Stomach (tissue), 4 donors: ENCODE results near the gene ARID3A.

Experiments
- EP300 ChIP-seq: sonication (generic); formaldehyde crosslinking; IDR thresholded peaks from one replicate; pipeline ENCODE4 v1.6.1; 2017; ENCODE audit warnings: antibody characterized with exemption
- POLR2A ChIP-seq, 4 donors: fragments of 450-650 bp; IDR thresholded peaks; one replicate each; pipeline ENCODE4 v1.6.1; 2016; ENCODE audit warnings: antibody characterized with exemption in 4 of 4, control low read depth in 2 of 4, mild to moderate bottlenecking in 1 of 4, moderate library complexity in 1 of 4
- POLR2AphosphoS5 ChIP-seq, 3 donors: sonication (generic); formaldehyde crosslinking; IDR thresholded peaks; one replicate each; pipeline ENCODE4 v1.6.1; 2016; ENCODE audit warnings: antibody characterized with exemption in 3 of 3
- TF ChIP-seq, protein P1 (sequence below), 7 experiments: fragments of 450-650 bp in 4 of 7; fragments of 200-600 bp in 3 of 7; sonication (generic) in 3 of 7; IDR thresholded peaks; one replicate each; pipeline ENCODE4 v1.5.1; 2016 to 2019; ENCODE audit warnings: antibody characterized with exemption in 7 of 7, control low read depth in 2 of 7, mild to moderate bottlenecking in 1 of 7

DNA sequence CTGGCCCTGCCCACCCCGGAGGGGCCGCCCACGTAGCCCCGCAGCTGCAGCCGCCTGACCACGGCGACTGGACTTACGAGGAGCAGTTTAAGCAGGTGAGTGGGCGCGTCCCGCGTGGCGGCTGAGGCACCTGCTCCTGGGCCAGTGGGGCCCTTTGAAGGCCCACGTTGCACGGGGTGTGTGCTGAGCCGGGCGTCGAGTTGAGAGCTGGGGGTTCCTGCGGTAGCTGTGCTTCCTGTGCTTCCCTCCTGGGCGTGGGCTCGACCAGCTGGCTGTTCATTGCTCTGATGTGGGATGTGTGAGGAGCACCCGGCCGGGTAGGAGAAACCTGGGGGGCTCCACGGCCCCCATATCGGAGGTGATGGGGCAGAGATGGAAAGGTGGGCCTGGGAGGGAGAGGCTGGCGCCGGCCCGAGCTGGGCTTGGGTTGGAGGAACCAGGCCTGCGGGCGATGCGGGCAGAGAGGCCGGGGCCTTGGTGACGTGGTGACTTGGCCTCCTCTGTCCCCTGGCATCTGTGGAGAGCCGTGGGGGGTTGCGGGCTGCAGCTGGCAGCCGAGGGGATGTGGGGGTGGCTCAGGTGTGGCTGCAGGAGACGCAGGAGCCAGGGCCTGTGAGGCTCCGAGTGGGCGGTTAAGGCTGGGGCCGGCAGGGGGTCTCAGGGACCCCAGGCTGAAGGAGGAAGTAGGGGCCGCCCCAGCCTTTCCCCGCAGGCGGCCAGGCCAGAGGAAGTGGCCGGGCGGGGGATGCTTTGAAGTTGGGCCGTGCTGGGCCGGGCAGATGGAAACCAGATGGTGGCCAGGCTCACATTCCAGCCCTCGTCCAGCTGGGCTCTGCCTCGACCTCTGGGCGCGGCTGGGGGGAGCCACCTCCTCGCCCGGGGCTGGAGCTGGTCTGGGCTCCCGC is 7.1 kb downstream of the ARID3A start:
- TF ChIP-seq POLR2A (IDR thresholded peaks at IDR 0.05) (no peak), POLR2AphosphoS5 (IDR thresholded peaks at IDR 0.05) (peak; percentile 70 to 77 (median 76)), EP300 (no peak)
- TF ChIP-seq, protein P1, sequence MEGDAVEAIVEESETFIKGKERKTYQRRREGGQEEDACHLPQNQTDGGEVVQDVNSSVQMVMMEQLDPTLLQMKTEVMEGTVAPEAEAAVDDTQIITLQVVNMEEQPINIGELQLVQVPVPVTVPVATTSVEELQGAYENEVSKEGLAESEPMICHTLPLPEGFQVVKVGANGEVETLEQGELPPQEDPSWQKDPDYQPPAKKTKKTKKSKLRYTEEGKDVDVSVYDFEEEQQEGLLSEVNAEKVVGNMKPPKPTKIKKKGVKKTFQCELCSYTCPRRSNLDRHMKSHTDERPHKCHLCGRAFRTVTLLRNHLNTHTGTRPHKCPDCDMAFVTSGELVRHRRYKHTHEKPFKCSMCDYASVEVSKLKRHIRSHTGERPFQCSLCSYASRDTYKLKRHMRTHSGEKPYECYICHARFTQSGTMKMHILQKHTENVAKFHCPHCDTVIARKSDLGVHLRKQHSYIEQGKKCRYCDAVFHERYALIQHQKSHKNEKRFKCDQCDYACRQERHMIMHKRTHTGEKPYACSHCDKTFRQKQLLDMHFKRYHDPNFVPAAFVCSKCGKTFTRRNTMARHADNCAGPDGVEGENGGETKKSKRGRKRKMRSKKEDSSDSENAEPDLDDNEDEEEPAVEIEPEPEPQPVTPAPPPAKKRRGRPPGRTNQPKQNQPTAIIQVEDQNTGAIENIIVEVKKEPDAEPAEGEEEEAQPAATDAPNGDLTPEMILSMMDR (IDR thresholded peaks at IDR 0.05) = no peak
